A673 (cell line): ENCODE data around the gene NACC2. TPM values are rescaled to one million over a fixed set of nuclear protein-coding genes. Genes with fewer than 3 reads are reported as not detected.
A peak's percentile ranks its signal among the peaks of the same experiment; 100 is the strongest.

Experiments used
- BruUV-seq: library from RNA; stranded (reverse); fragments of 400-500 nt; replicated peaks from 2 replicates; lab custom pipeline; 2021; lab: Mats Ljungman, UMichigan
- CTCF ChIA-PET: fragments of 300-600 bp; sonication (Branson Sonifier 250); formaldehyde crosslinking; loops from one replicate; lab custom pipeline; 2022; ENCODE audit warnings: antibody characterized with exemption; lab: Charles Lee
- POLR2A ChIA-PET: fragments of 300-600 bp; sonication (Branson Sonifier 250); formaldehyde crosslinking; loops from one replicate; lab custom pipeline; 2022; ENCODE audit warnings: antibody characterized with exemption; ENCODE audit not compliant: low non-redundant PET; lab: Charles Lee
- DNase-seq: peaks from one replicate; pipeline ENCODE4 v3.0.0-alpha.2; 2015; ENCODE audit warnings: low spot score
- H3K27ac ChIP-seq: fragments of 200-600 bp; sonication (generic); 2 replicates; pipeline ENCODE4 v1.5.1; 2016; ENCODE audit warnings: mixed run types, low read depth, mild to moderate bottlenecking, mixed read lengths, antibody characterized with exemption, low read length; ENCODE audit not compliant: poor library complexity, severe bottlenecking
- H3K27me3 ChIP-seq: fragments of 200-600 bp; sonication (generic); replicated peaks from 2 replicates; pipeline ENCODE4 v1.6.1; 2017; ENCODE audit warnings: mixed run types, low read depth, mild to moderate bottlenecking, mixed read lengths, antibody characterized with exemption, low read length; ENCODE audit not compliant: insufficient read depth, poor library complexity
- H3K36me3 ChIP-seq: fragments of 200-600 bp; sonication (generic); 2 replicates; pipeline ENCODE4 v1.6.1; 2016; ENCODE audit warnings: mixed run types, mild to moderate bottlenecking, mixed read lengths, antibody characterized with exemption, low read length; ENCODE audit not compliant: insufficient read depth, poor library complexity, severe bottlenecking
- H3K4me1 ChIP-seq: fragments of 200-600 bp; sonication (generic); 2 replicates; pipeline ENCODE4 v1.6.1; 2017; ENCODE audit warnings: mixed run types, mild to moderate bottlenecking, mixed read lengths, antibody characterized with exemption, low read length; ENCODE audit not compliant: insufficient read depth, poor library complexity, severe bottlenecking
- H3K4me3 ChIP-seq: fragments of 200-600 bp; sonication (generic); 2 replicates; pipeline ENCODE4 v1.5.1; 2016; ENCODE audit warnings: low read depth, mixed run types, mild to moderate bottlenecking, mixed read lengths, low read length; ENCODE audit not compliant: poor library complexity, severe bottlenecking
- H3K9me3 ChIP-seq: fragments of 200-600 bp; sonication (generic); 2 replicates; pipeline ENCODE4 v1.6.1; 2016; ENCODE audit warnings: mixed run types, low read depth, mild to moderate bottlenecking, mixed read lengths, antibody characterized with exemption, low read length; ENCODE audit not compliant: poor library complexity, severe bottlenecking
- EZH2 ChIP-seq: fragments of 200-600 bp; sonication (generic); IDR thresholded peaks from 2 replicates; pipeline ENCODE4 v1.6.1; 2017; ENCODE audit warnings: borderline replicate concordance, low read depth, mild to moderate bottlenecking, mixed read lengths, antibody characterized with exemption, low read length; ENCODE audit not compliant: poor library complexity, severe bottlenecking
- intact Hi-C: fragments of 100-400 bp; cut with micrococcal nuclease; formaldehyde crosslinking; loops from one replicate; pipeline ENCODE4 v1.10.0; 2022; ENCODE audit not compliant: unreplicated experiment
- total RNA-seq: library from RNA; stranded (reverse); gene quantifications from 2 replicates; pipeline ENCODE4 v1.2.3, GENCODE V29; 2021
- TF ChIP-seq, protein P1 (sequence below): fragments of 300-800, 200-600 bp; sonication (generic); conservative IDR thresholded peaks from 2 replicates; pipeline ENCODE4 v1.5.1; 2017; ENCODE audit warnings: low read depth, mild to moderate bottlenecking, antibody characterized with exemption, low read length, moderate library complexity, mixed read lengths

NACC2 gene
- total RNA-seq, 1 experiment from 2014 or later = 19.5 TPM

DNA sequence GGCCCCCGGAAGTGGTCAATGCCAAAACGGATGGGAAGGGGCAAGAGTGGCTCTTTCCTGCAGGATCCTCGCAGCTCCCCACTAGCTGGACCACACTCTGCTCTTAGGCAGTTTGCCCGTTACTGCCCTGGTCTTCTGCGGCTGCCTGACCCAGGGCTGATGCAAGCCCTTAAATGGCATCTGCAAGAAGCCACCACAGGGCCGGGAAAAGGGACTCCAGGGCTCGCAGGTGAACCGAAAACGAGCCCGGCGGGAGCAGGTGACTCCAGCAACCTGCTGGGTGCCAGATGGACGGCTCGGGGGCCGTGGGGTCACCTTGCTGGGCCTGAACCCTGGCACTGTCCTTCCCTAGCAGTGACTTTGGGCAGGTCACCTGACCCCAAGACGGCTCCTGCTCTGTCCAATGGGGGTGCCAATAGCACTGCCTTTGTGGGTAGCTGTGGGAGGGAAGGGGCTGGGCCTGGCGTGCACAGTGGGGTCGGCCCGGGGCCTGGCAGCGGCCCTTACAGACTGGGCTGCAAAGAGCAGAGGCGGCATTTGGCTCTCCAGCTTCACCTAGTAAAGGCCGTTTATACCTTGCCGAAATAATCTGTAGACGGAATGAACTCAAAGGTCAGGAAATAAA, 22.3 kb upstream of the NACC2 start:
- peaks cover 26% of the 10 kb centered on the region for H3K36me3 ChIP-seq
- H3K27me3 ChIP-seq = no peaks in the 10 kb centered on the region
- TF ChIP-seq EZH2 = no peak
- TF ChIP-seq, protein P1, sequence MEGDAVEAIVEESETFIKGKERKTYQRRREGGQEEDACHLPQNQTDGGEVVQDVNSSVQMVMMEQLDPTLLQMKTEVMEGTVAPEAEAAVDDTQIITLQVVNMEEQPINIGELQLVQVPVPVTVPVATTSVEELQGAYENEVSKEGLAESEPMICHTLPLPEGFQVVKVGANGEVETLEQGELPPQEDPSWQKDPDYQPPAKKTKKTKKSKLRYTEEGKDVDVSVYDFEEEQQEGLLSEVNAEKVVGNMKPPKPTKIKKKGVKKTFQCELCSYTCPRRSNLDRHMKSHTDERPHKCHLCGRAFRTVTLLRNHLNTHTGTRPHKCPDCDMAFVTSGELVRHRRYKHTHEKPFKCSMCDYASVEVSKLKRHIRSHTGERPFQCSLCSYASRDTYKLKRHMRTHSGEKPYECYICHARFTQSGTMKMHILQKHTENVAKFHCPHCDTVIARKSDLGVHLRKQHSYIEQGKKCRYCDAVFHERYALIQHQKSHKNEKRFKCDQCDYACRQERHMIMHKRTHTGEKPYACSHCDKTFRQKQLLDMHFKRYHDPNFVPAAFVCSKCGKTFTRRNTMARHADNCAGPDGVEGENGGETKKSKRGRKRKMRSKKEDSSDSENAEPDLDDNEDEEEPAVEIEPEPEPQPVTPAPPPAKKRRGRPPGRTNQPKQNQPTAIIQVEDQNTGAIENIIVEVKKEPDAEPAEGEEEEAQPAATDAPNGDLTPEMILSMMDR = no peak
- POLR2A ChIA-PET = no interaction called here
- peaks cover 19% of the 10 kb centered on the region for H3K4me1 ChIP-seq
- DNase-seq = no peak
- H3K27ac ChIP-seq = peak overlapping the region; percentile 99
- CTCF ChIA-PET = no interaction called here
- BruUV-seq = no TSS peak
- no peaks in the 10 kb centered on the region for H3K9me3 ChIP-seq
- intact Hi-C loops = no loop called here
- peak overlapping the region; percentile 95 for H3K4me3 ChIP-seq

DNA sequence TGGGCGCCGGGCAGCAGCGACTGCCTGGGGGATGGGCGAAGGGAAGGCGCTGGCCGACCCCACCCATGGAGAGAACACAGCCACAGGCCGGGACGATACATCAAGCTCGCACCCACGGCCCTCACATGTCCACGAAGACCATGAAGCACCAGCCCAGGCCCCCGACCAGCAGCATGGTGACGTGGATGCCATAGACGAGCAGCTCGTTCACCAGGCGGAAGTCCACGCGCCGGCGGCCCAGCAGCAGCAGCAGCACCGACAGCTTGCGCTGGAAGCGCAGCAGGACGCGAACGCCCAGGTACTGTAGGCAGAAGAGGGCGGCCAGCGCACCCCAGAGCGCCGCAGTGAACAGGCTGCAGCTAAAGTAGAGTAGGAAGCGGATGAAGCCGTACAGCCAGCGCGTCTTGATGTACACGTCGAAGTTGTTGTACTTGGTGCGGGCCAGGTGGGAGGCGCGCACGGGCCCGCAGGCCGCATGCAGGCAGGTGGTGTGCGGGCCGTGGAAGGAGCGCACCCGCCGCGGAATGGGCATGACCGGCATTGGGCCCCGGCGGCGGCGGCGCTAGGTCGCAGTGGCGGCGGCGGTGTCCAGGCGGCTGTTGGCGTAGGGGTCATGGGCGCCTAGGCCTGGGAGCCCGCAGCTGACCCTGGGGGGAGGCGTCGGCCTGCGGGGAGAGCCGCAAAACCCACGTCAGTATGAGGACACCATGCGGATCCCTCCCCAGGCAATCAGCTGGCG, 21.4 kb upstream of the NACC2 start:
- CTCF ChIA-PET = no interaction called here
- DNase-seq = no peak

DNA sequence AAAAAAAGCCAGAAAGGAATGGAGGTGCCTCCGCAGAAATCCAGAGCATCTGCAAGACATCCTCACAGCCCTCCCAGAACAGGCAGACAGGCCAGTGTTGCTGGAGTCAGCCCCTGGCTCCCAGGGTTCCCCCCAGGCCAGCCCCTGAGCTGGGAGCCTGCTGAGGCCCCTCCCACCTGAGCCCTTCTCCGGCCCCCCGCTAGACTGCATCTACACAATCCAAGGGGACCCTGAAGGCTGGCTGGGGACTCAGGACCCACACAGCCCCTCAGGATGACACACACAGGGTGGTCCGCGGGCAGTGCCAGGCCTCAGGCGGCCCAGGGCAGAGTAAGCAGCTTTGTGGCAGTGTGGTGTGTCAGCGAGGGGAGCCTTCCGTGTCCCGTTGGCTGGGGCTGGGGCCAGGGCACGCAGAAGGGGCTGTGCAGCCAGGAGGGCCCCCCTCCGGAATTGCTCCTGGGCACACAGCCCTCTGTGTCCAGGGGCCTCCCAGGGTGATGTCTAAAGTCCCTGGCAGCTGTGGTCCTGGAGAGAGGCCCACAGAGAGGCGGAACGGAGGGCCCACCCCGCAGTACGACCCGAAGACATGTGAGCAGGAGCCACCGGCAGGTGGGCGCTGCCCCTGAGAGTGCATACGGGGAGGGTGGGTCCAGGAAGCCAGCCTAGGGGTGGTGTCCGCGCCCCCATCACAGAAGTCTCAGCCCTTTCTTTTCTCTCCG, 20.7 kb upstream of the NACC2 start:
- Histone ChIP-seq H3K4me1 (peaks cover 29% of the 10 kb centered on the region), H3K27ac (peak overlapping the region; percentile 37), H3K36me3 (peaks cover 26% of the 10 kb centered on the region), H3K27me3 (no peaks in the 10 kb centered on the region), H3K9me3 (no peaks in the 10 kb centered on the region), H3K4me3 (no peak overlapping the region)
- no TSS peak for BruUV-seq
- no peak for TF ChIP-seq EZH2
- TF ChIP-seq, protein P1 = no peak
- intact Hi-C loops = no loop called here
- ChIA-PET CTCF (no interaction called here), POLR2A (no interaction called here)
- no peak for DNase-seq

More for the DNA sequence above, 21.4 kb upstream of the NACC2 start:
- Histone ChIP-seq H3K36me3 (peaks cover 26% of the 10 kb centered on the region), H3K27ac (peak overlapping the region; percentile 99), H3K4me3 (no peak overlapping the region), H3K4me1 (peaks cover 21% of the 10 kb centered on the region), H3K27me3 (no peaks in the 10 kb centered on the region), H3K9me3 (no peaks in the 10 kb centered on the region)
- no TSS peak for BruUV-seq
- no peak for TF ChIP-seq EZH2
- TF ChIP-seq, protein P1 = no peak
- intact Hi-C loops = no loop called here
- POLR2A ChIA-PET = no interaction called here
